Measurements from ENCODE around the gene XIRP2. TPM values are rescaled to one million over a fixed set of nuclear protein-coding genes. Genes with fewer than 3 reads are reported as not detected.

XIRP2 gene
- total RNA-seq, 1 experiment from 2014 or later, result not detected

DNA sequence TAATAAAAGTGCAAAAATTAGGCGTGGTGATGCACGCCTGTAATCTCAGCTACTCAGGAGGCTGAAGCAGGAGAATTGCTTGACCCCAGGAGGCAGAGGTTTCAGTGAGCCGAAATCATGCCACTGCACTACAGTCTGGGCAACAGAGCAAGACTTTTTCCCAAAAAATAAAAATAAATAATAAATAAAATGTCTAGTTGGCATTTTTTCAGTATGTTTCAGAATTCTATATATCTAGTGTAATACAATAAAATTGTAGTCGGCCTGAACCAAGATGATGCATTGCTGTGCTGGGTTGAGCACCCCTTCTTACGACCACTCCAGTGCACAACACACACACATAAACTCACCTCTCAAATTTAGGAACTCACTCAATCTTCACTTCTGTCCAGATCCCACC is 108.2 kb downstream of the XIRP2 start:
- H3K36me3 Mint-ChIP-seq (ENCODE audit: insufficient read depth, unreplicated experiment), result no peaks in the 10 kb centered on the region
- H3K9me3 Mint-ChIP-seq (ENCODE audit: low read depth, unreplicated experiment), result no peaks in the 10 kb centered on the region
- H3K27me3 Mint-ChIP-seq (ENCODE audit: unreplicated experiment), result no peaks in the 10 kb centered on the region
- no peaks in the 10 kb centered on the region for H3K4me1 Mint-ChIP-seq (ENCODE audit: low read depth, unreplicated experiment)
- intact Hi-C loops (cut with micrococcal nuclease; ENCODE audit: unreplicated experiment), result no loop called here
- CTCF ChIA-PET, result no interaction called here
- no TSS peak for BruUV-seq (replicated peaks)
- TF ChIP-seq CTCF (IDR thresholded peaks at IDR 0.05; ENCODE audit: unreplicated experiment), result no peak
- no peak for DNase-seq
- no peak overlapping the region for H3K27ac Mint-ChIP-seq (ENCODE audit: unreplicated experiment)
- no peak overlapping the region for H3K4me3 Mint-ChIP-seq (ENCODE audit: low read depth, unreplicated experiment)

DNA sequence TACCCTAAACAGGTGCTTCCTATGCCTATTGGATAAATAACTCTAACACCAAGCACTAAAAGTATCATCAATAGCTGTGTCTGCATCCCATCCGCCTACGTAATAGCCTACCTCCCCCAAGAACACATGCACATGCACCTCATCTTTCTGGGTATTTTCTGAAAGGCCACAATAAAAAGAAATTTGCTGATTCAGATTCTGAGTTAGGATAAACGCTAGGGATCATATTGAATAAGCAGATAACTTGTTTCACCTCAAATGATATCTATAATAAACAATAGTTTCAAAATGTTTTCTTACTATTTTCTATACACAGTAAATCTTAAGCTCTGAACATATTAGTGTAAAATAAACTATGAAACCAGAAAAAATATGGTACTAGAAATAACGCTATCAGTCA is 112.9 kb downstream of the XIRP2 start:
- CTCF ChIA-PET, result no interaction called here
- TF ChIP-seq CTCF (IDR thresholded peaks at IDR 0.05; ENCODE audit: unreplicated experiment), result no peak
- intact Hi-C loops (cut with micrococcal nuclease; ENCODE audit: unreplicated experiment), result no loop called here
- H3K9me3 Mint-ChIP-seq (ENCODE audit: low read depth, unreplicated experiment), result no peaks in the 10 kb centered on the region
- no peaks in the 10 kb centered on the region for H3K4me1 Mint-ChIP-seq (ENCODE audit: low read depth, unreplicated experiment)
- H3K36me3 Mint-ChIP-seq (ENCODE audit: insufficient read depth, unreplicated experiment), result no peaks in the 10 kb centered on the region
- no peaks in the 10 kb centered on the region for H3K27me3 Mint-ChIP-seq (ENCODE audit: unreplicated experiment)
- H3K4me3 Mint-ChIP-seq (ENCODE audit: low read depth, unreplicated experiment), result no peak overlapping the region
- DNase-seq, result no peak
- H3K27ac Mint-ChIP-seq (ENCODE audit: unreplicated experiment), result no peak overlapping the region
- no TSS peak for BruUV-seq (replicated peaks)

- Mint-ChIP-seq H3K4me1 (ENCODE audit: low read depth, unreplicated experiment) (no peaks in the 10 kb centered on the region), H3K27ac (ENCODE audit: unreplicated experiment) (no peak overlapping the region), H3K27me3 (ENCODE audit: unreplicated experiment) (no peaks in the 10 kb centered on the region), H3K4me3 (ENCODE audit: low read depth, unreplicated experiment) (no peak overlapping the region), H3K9me3 (ENCODE audit: low read depth, unreplicated experiment) (no peaks in the 10 kb centered on the region), H3K36me3 (ENCODE audit: insufficient read depth, unreplicated experiment) (no peaks in the 10 kb centered on the region)
- no TSS peak for BruUV-seq (replicated peaks)
- intact Hi-C loops (cut with micrococcal nuclease; ENCODE audit: unreplicated experiment), result no loop called here
- no peak for TF ChIP-seq CTCF (IDR thresholded peaks at IDR 0.05; ENCODE audit: unreplicated experiment)
- CTCF ChIA-PET, result no interaction called here
- DNase-seq, result no peak
These were observed 116.8 kb downstream of the XIRP2 start for GRCh38 chr2:167005096-167005495.

DNA sequence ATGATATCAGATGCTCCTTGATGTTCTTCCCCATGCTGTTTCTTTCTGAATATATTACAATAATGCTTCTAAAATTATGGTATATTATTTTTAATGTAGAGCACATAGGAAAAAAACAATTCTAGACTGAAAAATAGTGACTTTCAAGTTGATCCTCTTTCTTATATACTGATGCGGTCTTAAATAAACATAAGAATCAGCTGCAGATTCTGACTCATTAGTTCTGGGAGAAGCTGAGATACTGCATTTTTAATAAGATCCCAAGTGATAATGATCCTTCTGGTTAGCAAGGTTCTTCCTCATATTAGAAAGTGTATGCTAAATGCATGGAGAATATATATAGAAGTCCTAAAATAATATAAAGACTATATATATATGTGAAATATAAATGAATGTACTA is 124.9 kb downstream of the XIRP2 start:
- no peak for TF ChIP-seq CTCF (IDR thresholded peaks at IDR 0.05; ENCODE audit: unreplicated experiment)
- no TSS peak for BruUV-seq (replicated peaks)
- no peaks in the 10 kb centered on the region for H3K27me3 Mint-ChIP-seq (ENCODE audit: unreplicated experiment)
- H3K4me3 Mint-ChIP-seq (ENCODE audit: low read depth, unreplicated experiment), result no peak overlapping the region
- no peak for DNase-seq
- no peak overlapping the region for H3K27ac Mint-ChIP-seq (ENCODE audit: unreplicated experiment)
- peaks cover 5% of the 10 kb centered on the region for H3K9me3 Mint-ChIP-seq (ENCODE audit: low read depth, unreplicated experiment)
- H3K4me1 Mint-ChIP-seq (ENCODE audit: low read depth, unreplicated experiment), result no peaks in the 10 kb centered on the region
- no peaks in the 10 kb centered on the region for H3K36me3 Mint-ChIP-seq (ENCODE audit: insufficient read depth, unreplicated experiment)
- intact Hi-C loops (cut with micrococcal nuclease; ENCODE audit: unreplicated experiment), result no loop called here
- CTCF ChIA-PET, result no interaction called here

- TF ChIP-seq CTCF (IDR thresholded peaks at IDR 0.05; ENCODE audit: unreplicated experiment), result no peak
- Mint-ChIP-seq H3K9me3 (ENCODE audit: low read depth, unreplicated experiment) (peaks cover 5% of the 10 kb centered on the region), H3K27ac (ENCODE audit: unreplicated experiment) (no peak overlapping the region), H3K36me3 (ENCODE audit: insufficient read depth, unreplicated experiment) (no peaks in the 10 kb centered on the region), H3K27me3 (ENCODE audit: unreplicated experiment) (no peaks in the 10 kb centered on the region), H3K4me3 (ENCODE audit: low read depth, unreplicated experiment) (no peak overlapping the region), H3K4me1 (ENCODE audit: low read depth, unreplicated experiment) (no peaks in the 10 kb centered on the region)
- DNase-seq, result no peak
- no TSS peak for BruUV-seq (replicated peaks)
- CTCF ChIA-PET, result no interaction called here
- intact Hi-C loops (cut with micrococcal nuclease; ENCODE audit: unreplicated experiment), result no loop called here
These were observed 127.5 kb downstream of the XIRP2 start for GRCh38 chr2:167015806-167016205.

Data from Calu3 (cell line).